Stomach (tissue), 4 donors: ENCODE measurements around the gene SMC1A.

Source experiments
- EP300 ChIP-seq: sonication (generic); formaldehyde crosslinking; IDR thresholded peaks from one replicate; pipeline ENCODE4 v1.6.1; 2017; ENCODE audit warnings: antibody characterized with exemption
- POLR2A ChIP-seq, 4 donors: fragments of 450-650 bp; IDR thresholded peaks; one replicate each; pipeline ENCODE4 v1.6.1; 2016; ENCODE audit warnings: antibody characterized with exemption in 4 of 4, control low read depth in 2 of 4, mild to moderate bottlenecking in 1 of 4, moderate library complexity in 1 of 4
- POLR2AphosphoS5 ChIP-seq, 3 donors: sonication (generic); formaldehyde crosslinking; IDR thresholded peaks; one replicate each; pipeline ENCODE4 v1.6.1; 2016; ENCODE audit warnings: antibody characterized with exemption in 3 of 3
- TF ChIP-seq, protein P1 (sequence below), 7 experiments: fragments of 450-650 bp in 4 of 7; fragments of 200-600 bp in 3 of 7; sonication (generic) in 3 of 7; IDR thresholded peaks; one replicate each; pipeline ENCODE4 v1.5.1; 2016 to 2019; ENCODE audit warnings: antibody characterized with exemption in 7 of 7, control low read depth in 2 of 7, mild to moderate bottlenecking in 1 of 7

DNA sequence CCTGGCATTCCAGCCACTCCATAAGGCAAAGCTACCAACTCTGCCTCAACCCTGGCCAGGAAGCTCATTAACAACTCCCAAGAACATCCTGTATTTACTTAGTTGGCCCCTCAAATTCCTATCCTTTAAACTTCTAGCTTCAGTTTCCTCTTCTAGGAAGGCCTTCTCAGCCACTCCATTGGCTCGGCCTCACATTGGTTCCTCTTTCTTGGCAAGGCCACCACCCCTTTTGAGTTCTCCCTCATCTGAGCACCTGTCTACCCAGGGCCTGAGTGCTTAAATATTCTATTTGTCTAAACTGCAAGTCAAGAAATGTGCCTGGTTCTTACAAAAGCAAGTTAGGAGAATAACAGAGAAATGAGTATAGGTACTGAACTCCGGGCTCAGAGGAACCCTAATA lies 10.0 kb downstream of the SMC1A start:
- TF ChIP-seq POLR2A (IDR thresholded peaks at IDR 0.05) (no peak), EP300 (no peak), POLR2AphosphoS5 (IDR thresholded peaks at IDR 0.05) (no peak)
- TF ChIP-seq, protein P1, sequence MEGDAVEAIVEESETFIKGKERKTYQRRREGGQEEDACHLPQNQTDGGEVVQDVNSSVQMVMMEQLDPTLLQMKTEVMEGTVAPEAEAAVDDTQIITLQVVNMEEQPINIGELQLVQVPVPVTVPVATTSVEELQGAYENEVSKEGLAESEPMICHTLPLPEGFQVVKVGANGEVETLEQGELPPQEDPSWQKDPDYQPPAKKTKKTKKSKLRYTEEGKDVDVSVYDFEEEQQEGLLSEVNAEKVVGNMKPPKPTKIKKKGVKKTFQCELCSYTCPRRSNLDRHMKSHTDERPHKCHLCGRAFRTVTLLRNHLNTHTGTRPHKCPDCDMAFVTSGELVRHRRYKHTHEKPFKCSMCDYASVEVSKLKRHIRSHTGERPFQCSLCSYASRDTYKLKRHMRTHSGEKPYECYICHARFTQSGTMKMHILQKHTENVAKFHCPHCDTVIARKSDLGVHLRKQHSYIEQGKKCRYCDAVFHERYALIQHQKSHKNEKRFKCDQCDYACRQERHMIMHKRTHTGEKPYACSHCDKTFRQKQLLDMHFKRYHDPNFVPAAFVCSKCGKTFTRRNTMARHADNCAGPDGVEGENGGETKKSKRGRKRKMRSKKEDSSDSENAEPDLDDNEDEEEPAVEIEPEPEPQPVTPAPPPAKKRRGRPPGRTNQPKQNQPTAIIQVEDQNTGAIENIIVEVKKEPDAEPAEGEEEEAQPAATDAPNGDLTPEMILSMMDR (IDR thresholded peaks at IDR 0.05) = no peak
